Suppressor macrophage treated with lipopolysaccharide for 1 hour (primary cell): ENCODE results near the gene SVOP.
"Not testable (repeated sequence)": the region's sequence is repeated elsewhere in the genome, so short reads cannot be mapped to it uniquely, and the experiment has no call there.

Source experiments
- DNase-seq, 3 donors: peaks; one replicate each; pipeline ENCODE4 v3.0.0-alpha.2; 2020 to 2022

The SVOP gene

DNA sequence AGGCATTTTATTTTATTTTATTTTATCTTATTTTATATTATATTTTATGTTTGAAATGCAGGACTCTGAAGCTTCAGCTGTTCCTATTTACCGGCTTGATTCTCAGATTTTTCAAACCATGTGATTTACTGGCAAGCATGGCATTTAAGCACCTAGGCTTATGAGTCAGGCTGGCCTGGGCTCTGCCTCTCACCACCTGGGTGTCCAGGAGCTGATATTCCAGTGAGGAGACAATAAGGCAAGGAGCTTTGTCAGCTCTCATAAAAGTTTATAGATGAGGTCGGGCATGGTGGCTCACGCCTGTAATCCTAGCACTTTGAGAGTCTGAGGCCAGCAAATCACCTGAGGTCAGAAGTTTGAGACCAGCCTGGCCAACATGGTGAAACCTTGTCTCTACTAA is 138.9 kb downstream of the SVOP start:
- DNase-seq, result no peak

DNA sequence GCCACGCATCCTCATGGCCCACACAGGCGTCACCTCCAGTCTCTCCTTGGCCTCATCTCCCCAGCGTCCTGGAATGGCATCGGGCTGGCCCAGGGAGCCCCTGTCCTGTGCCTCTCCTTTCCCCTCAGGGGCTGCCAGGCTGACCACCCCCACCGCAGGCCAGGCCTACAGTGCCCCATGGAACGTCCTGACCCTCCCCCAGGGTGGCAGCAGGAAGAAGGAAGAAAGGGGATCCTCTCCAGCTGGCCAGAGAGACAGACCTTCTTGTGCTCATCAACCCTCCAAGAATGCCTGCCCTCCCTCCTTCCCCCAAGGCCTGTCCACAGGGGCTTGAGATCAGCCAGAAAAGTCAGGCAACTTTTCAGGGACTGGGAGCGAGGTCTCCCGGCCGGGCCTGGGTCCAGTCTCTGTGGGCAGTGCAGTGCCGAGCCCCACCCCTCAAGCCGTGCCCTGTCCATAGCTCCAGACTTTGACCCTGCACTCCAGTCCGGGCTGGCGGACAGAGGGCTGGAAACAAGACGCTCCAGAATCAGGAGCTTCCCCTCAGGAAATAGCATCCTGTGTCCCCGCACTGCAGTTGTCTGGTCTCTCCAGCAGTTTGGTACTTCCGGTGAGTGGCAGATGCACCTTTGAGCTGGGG is 141.1 kb downstream of the SVOP start, which contains the start of gene DAO:
Gene DAO (plus strand): TSS at position 478 of the 640 bp plus-strand sequence. CDS start 4,915 bp downstream, outside the sequence.
- no peak for DNase-seq

DNA sequence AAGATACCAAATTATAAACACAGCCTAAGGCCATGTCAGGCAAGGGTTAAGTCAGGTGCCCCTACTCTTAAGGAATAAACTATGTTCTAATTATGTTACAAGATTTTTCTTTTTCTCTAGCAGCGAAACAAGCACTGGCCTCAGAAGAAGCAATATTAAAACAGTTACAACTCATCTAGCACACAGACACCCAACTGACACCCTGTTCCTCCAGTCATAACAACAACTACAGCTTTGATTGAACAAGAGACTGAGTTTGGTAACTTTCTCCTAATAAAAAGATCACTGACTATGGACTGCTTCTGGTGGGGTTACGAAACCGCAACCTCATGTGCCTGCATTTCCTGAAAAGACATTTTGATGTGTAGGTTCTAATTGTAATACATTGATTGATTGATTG is 144.3 kb downstream of the SVOP start:
- DNase-seq, result no peak

GRCh38 chr12:108875682-108876361 is 145.0 kb downstream of the SVOP start:
- no peak for DNase-seq

GRCh38 chr12:108875280-108875679 is 145.6 kb downstream of the SVOP start:
- no peak for DNase-seq

DNA sequence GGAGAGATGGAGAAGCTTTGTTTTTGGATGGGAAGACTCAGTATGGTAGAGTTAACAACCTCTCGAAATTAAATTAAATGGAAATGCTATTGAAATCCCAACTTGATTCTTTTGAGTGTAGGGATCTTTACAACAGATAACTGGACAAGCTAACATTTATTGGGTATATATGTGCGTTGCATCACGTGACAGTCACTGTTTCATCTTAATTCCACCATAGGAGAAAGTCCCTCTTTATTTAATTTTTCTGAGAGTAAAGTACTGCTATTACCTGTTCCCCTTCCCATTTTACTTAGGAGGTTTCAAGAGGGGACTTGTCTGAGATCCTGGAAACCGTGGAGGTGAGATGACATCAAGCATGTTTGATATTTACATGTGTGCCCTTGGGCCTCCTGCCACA is 152.1 kb downstream of the SVOP start:
- no peak for DNase-seq

- DNase-seq, result peak; percentile 77 to 84 (median 77)
Observed at GRCh38 chr12:108866083-108866482, 154.8 kb downstream of the SVOP start.

DNA sequence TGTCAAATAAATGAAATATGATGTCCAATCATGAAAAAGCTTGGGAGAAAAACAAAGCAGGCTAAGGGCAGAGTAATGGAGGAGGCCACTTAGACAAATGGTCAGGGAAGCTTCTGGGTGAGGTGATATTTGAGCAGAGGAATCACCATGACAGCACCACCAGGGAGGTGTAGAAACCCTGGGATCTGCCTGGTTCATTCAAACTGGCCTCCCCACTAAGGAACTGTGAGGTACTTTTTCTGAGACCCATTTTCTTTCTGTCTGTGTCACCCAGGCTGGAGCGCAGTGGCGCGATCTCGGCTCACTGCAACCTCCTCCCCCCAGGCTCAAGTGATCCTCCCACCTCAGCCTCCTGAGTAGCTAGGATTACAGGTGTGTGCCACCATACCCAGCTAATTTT is 155.7 kb downstream of the SVOP start:
- DNase-seq, result no peak

GRCh38 chr12:108862588-108862959 is 158.3 kb downstream of the SVOP start:
- DNase-seq, result no peak

- DNase-seq, result peak; percentile 91 to 93 (median 92)
Observed at GRCh38 chr12:108861878-108862587, 158.8 kb downstream of the SVOP start.

GRCh38 chr12:108860443-108860842 is 160.4 kb downstream of the SVOP start:
- peak; percentile 24 to 44 (median 43) for DNase-seq

GRCh38 chr12:108859923-108860291 is 161.0 kb downstream of the SVOP start:
- DNase-seq, result no peak

GRCh38 chr12:108859141-108859922 is 161.5 kb downstream of the SVOP start:
- not testable (repeated sequence) for DNase-seq

- no peak for DNase-seq
Observed at GRCh38 chr12:108858311-108859074, 162.4 kb downstream of the SVOP start.
